ENCODE results near the gene PALLD.

GRCh38 chr4:168928346-168928745, 431.5 kb downstream of the PALLD start:
- TF ChIP-seq CTCF (IDR thresholded peaks at IDR 0.05) (no peak), POLR2A (IDR thresholded peaks at IDR 0.05) (no peak)

Data from right lobe of liver (tissue), 4 donors.